Measurements from ENCODE around the gene GARIN5A.

DNA sequence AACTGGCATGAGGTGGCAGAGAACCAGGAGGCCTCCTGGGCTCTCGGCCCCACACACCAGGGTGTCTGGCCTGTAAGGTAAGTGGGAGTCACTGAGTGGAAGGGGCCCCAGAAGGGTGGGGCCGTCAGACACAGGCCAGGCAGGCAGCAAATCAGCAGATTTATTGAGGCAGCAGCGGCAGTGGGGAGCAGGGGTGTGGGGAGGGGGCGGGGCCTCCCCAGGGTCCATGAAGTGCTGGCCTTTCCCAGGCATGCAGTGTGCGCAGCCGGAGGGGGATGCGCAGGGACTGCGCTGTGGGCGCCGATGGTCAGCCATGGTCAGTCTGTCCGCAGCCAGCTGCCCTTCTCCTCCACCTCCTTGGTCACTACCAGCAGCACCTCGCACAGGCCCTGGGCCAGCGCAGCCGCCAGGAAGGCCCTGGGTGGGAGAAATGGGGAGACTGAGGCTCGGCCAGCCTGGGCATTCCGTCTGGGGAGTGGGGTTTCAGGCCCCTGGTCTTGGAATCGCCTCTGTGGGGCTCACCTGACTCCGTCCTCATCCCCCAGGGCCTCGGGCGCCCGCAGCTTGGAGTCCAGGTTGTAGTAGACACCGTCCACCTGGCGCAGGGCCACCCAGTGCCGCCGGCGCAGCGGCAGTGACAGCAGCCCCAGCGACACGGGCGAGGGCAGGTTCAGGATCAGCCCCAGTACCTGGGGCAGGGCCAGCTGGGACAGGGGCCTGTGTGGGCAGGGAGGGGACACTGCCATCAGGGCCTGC, 29.4 kb upstream of the GARIN5A start:
- TF ChIP-seq, protein P1, sequence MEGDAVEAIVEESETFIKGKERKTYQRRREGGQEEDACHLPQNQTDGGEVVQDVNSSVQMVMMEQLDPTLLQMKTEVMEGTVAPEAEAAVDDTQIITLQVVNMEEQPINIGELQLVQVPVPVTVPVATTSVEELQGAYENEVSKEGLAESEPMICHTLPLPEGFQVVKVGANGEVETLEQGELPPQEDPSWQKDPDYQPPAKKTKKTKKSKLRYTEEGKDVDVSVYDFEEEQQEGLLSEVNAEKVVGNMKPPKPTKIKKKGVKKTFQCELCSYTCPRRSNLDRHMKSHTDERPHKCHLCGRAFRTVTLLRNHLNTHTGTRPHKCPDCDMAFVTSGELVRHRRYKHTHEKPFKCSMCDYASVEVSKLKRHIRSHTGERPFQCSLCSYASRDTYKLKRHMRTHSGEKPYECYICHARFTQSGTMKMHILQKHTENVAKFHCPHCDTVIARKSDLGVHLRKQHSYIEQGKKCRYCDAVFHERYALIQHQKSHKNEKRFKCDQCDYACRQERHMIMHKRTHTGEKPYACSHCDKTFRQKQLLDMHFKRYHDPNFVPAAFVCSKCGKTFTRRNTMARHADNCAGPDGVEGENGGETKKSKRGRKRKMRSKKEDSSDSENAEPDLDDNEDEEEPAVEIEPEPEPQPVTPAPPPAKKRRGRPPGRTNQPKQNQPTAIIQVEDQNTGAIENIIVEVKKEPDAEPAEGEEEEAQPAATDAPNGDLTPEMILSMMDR (IDR thresholded peaks at IDR 0.05; ENCODE audit: insufficient read depth, low read length) = no peak
- TF ChIP-seq, protein P2, sequence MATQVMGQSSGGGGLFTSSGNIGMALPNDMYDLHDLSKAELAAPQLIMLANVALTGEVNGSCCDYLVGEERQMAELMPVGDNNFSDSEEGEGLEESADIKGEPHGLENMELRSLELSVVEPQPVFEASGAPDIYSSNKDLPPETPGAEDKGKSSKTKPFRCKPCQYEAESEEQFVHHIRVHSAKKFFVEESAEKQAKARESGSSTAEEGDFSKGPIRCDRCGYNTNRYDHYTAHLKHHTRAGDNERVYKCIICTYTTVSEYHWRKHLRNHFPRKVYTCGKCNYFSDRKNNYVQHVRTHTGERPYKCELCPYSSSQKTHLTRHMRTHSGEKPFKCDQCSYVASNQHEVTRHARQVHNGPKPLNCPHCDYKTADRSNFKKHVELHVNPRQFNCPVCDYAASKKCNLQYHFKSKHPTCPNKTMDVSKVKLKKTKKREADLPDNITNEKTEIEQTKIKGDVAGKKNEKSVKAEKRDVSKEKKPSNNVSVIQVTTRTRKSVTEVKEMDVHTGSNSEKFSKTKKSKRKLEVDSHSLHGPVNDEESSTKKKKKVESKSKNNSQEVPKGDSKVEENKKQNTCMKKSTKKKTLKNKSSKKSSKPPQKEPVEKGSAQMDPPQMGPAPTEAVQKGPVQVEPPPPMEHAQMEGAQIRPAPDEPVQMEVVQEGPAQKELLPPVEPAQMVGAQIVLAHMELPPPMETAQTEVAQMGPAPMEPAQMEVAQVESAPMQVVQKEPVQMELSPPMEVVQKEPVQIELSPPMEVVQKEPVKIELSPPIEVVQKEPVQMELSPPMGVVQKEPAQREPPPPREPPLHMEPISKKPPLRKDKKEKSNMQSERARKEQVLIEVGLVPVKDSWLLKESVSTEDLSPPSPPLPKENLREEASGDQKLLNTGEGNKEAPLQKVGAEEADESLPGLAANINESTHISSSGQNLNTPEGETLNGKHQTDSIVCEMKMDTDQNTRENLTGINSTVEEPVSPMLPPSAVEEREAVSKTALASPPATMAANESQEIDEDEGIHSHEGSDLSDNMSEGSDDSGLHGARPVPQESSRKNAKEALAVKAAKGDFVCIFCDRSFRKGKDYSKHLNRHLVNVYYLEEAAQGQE (IDR thresholded peaks at IDR 0.05; ENCODE audit: insufficient replicate concordance, low read depth) = no peak

All from HL-60 (cell line).